Stimulated activated CD8-positive, alpha-beta memory T cell treated with anti-CD3 and anti-CD28 coated beads, Interleukin-2, amount 100 ng/mL, for 1 hour (primary cell): ENCODE results near the gene BLCAP.
"Not testable (repeated sequence)": the region's sequence is repeated elsewhere in the genome, so short reads cannot be mapped to it uniquely, and the experiment has no call there.

Experiments
- DNase-seq, 2 donors: peaks; one replicate each; pipeline ENCODE4 v3.0.0-alpha.2; 2020; ENCODE audit warnings: low read depth in 2 of 2

BLCAP gene

GRCh38 chr20:37527638-37528445 is at the start of gene BLCAP:
Gene BLCAP (minus strand): TSS chr20:37527876. CDS start chr20:37519174, 8,702 bp downstream.
- peak; percentile 76 to 84 for DNase-seq

- DNase-seq, result not testable (repeated sequence)
Observed at GRCh38 chr20:37577436-37577835, 49.8 kb upstream of the BLCAP start.

GRCh38 chr20:37576911-37577310 is 49.2 kb upstream of the BLCAP start:
- DNase-seq, result no peak

- DNase-seq, result no peak
Observed at GRCh38 chr20:37575884-37576283, 48.2 kb upstream of the BLCAP start.

- DNase-seq, result no peak
Observed at GRCh38 chr20:37574199-37574890, 46.7 kb upstream of the BLCAP start.

GRCh38 chr20:37573626-37574198 is 46.0 kb upstream of the BLCAP start:
- no peak for DNase-seq

- no peak for DNase-seq
Observed at GRCh38 chr20:37571033-37571432, 43.4 kb upstream of the BLCAP start.

- no peak for DNase-seq
Observed at GRCh38 chr20:37570419-37570818, 42.7 kb upstream of the BLCAP start.

- DNase-seq, result no peak
Observed at GRCh38 chr20:37567671-37568588, 40.3 kb upstream of the BLCAP start.

GRCh38 chr20:37567331-37567665 is 39.6 kb upstream of the BLCAP start:
- no peak for DNase-seq

- DNase-seq, result no peak
Observed at GRCh38 chr20:37566590-37567330, 39.1 kb upstream of the BLCAP start.

GRCh38 chr20:37565134-37565811 is 37.6 kb upstream of the BLCAP start:
- DNase-seq, result no peak

- no peak for DNase-seq
Observed at GRCh38 chr20:37564388-37565133, 36.9 kb upstream of the BLCAP start.

- no peak for DNase-seq
Observed at GRCh38 chr20:37564016-37564387, 36.3 kb upstream of the BLCAP start.

- DNase-seq, result no peak
Observed at GRCh38 chr20:37562695-37563480, 35.2 kb upstream of the BLCAP start.

GRCh38 chr20:37560629-37561028 is 33.0 kb upstream of the BLCAP start:
- DNase-seq, result no peak

GRCh38 chr20:37559312-37560027 is 31.8 kb upstream of the BLCAP start:
- no peak for DNase-seq

GRCh38 chr20:37558779-37559178 is 31.1 kb upstream of the BLCAP start:
- no peak for DNase-seq
